HEK293 (cell line): ENCODE data around the gene CRACDL.
A peak's percentile ranks its signal among the peaks of the same experiment; 100 is the strongest.

Experiments used
- CTCF ChIA-PET: fragments of 350-600 bp; formaldehyde crosslinking; extraction: SDS; loops from one replicate; lab custom pipeline; 2021; ENCODE audit warnings: antibody characterized with exemption; lab: Yijun Ruan, JAX
- POLR2A ChIA-PET: fragments of 300-600 bp; formaldehyde crosslinking; extraction: SDS; loops from one replicate; lab custom pipeline; 2020; ENCODE audit warnings: antibody characterized with exemption, inconsistent platforms; lab: Yijun Ruan, JAX
- H3K27ac ChIP-seq: fragments of 200-500 bp; sonication (Bioruptor generic); 2 replicates; pipeline ENCODE4 v1.5.1; 2014; ENCODE audit warnings: low read depth, low read length, control low read depth, inconsistent platforms; ENCODE audit errors: extremely low read depth
- H3K36me3 ChIP-seq, 2 experiments: fragments of 200-500 bp in 1 of 2; sonication (Bioruptor generic) in 1 of 2; 1 replicate in 1 of 2; 2 replicates in 1 of 2; pipeline ENCODE4 v1.5.1; 2014 to 2017; ENCODE audit warnings: inconsistent platforms in 2 of 2, low read length in 2 of 2; ENCODE audit not compliant: control insufficient read depth in 2 of 2, insufficient read depth in 1 of 2
- H3K4me1 ChIP-seq: fragments of 200-500 bp; sonication (Bioruptor generic); 2 replicates; pipeline ENCODE4 v1.5.1; 2014; ENCODE audit warnings: mild to moderate bottlenecking, low read length, inconsistent platforms; ENCODE audit not compliant: control insufficient read depth, insufficient read depth
- H3K4me3 ChIP-seq: 2 replicates; pipeline ENCODE4 v1.5.1; 2011; ENCODE audit warnings: low read depth, mild to moderate bottlenecking, control low read depth, low read length, moderate library complexity
- H3K9me3 ChIP-seq: fragments of 200-500 bp; sonication (Bioruptor generic); 2 replicates; pipeline ENCODE4 v1.5.1; 2014; ENCODE audit warnings: low read depth, low read length, inconsistent platforms; ENCODE audit not compliant: control insufficient read depth, insufficient read depth
- IKZF3 ChIP-seq: fragments of 450-650 bp; IDR thresholded peaks from 2 replicates; pipeline ENCODE4 v1.5.0; 2018; ENCODE audit warnings: missing biosample characterization, mild to moderate bottlenecking, missing genetic modification characterization, moderate library complexity
- KLF1 ChIP-seq: fragments of 450-650 bp; formaldehyde crosslinking; IDR thresholded peaks from 2 replicates; pipeline ENCODE4 v1.5.1; 2016; ENCODE audit warnings: missing biosample characterization, missing genetic modification characterization
- KLF16 ChIP-seq: fragments of 450-650 bp; formaldehyde crosslinking; IDR thresholded peaks from 2 replicates; pipeline ENCODE4 v1.5.1; 2017; ENCODE audit warnings: missing biosample characterization, missing genetic modification characterization
- SETDB1 ChIP-seq: IDR thresholded peaks from one replicate; pipeline ENCODE4 v1.6.1; 2017; ENCODE audit warnings: mild to moderate bottlenecking, low read length, moderate library complexity, mixed read lengths; ENCODE audit not compliant: insufficient read length
- TRIM28 ChIP-seq: IDR thresholded peaks from 2 replicates; pipeline ENCODE4 v1.6.1; 2011; ENCODE audit warnings: low read length, control low read depth, borderline replicate concordance
- ZFP3 ChIP-seq: fragments of 450-650 bp; formaldehyde crosslinking; IDR thresholded peaks from 2 replicates; pipeline ENCODE4 v1.5.1; 2016; ENCODE audit warnings: low read depth, missing biosample characterization, missing genetic modification characterization
- ZNF248 ChIP-seq: fragments of 450-650 bp; formaldehyde crosslinking; IDR thresholded peaks from 2 replicates; pipeline ENCODE4 v1.5.1; 2017; ENCODE audit warnings: missing biosample characterization, missing genetic modification characterization
- ZNF266 ChIP-seq: fragments of 450-650 bp; formaldehyde crosslinking; IDR thresholded peaks from 2 replicates; pipeline ENCODE4 v1.5.1; 2016; ENCODE audit warnings: missing biosample characterization, missing genetic modification characterization, low read depth
- ZNF324 ChIP-seq: fragments of 450-650 bp; formaldehyde crosslinking; IDR thresholded peaks from 2 replicates; pipeline ENCODE4 v1.5.1; 2016; ENCODE audit warnings: missing biosample characterization, missing genetic modification characterization
- ZNF341 ChIP-seq: fragments of 450-650 bp; formaldehyde crosslinking; IDR thresholded peaks from 2 replicates; pipeline ENCODE4; 2016; ENCODE audit warnings: low read depth, missing biosample characterization, missing genetic modification characterization
- ZNF501 ChIP-seq: fragments of 450-650 bp; formaldehyde crosslinking; IDR thresholded peaks from 2 replicates; pipeline ENCODE4 v1.5.1; 2016; ENCODE audit warnings: missing biosample characterization, missing genetic modification characterization
- ZNF555 ChIP-seq: fragments of 450-650 bp; formaldehyde crosslinking; conservative IDR thresholded peaks from 2 replicates; pipeline ENCODE4 v1.5.1; 2017; ENCODE audit warnings: missing biosample characterization, mild to moderate bottlenecking, missing genetic modification characterization, inconsistent platforms
- ZNF558 ChIP-seq: fragments of 450-650 bp; formaldehyde crosslinking; IDR thresholded peaks from 2 replicates; pipeline ENCODE4 v1.5.1; 2016; ENCODE audit warnings: missing biosample characterization, missing genetic modification characterization
- ZNF677 ChIP-seq: fragments of 450-650 bp; IDR thresholded peaks from 2 replicates; pipeline ENCODE4 v1.5.0; 2018; ENCODE audit warnings: missing biosample characterization, mild to moderate bottlenecking, missing genetic modification characterization, moderate library complexity
- TF ChIP-seq, protein P1 (sequence below): fragments of 450-650 bp; formaldehyde crosslinking; IDR thresholded peaks from 2 replicates; pipeline ENCODE4 v1.5.1; 2016; ENCODE audit warnings: missing biosample characterization, missing genetic modification characterization
- TF ChIP-seq, protein P2 (sequence below): fragments of 450-650 bp; formaldehyde crosslinking; IDR thresholded peaks from 2 replicates; pipeline ENCODE4 v1.5.1; 2017; ENCODE audit warnings: missing biosample characterization, missing genetic modification characterization

Gene CRACDL

DNA sequence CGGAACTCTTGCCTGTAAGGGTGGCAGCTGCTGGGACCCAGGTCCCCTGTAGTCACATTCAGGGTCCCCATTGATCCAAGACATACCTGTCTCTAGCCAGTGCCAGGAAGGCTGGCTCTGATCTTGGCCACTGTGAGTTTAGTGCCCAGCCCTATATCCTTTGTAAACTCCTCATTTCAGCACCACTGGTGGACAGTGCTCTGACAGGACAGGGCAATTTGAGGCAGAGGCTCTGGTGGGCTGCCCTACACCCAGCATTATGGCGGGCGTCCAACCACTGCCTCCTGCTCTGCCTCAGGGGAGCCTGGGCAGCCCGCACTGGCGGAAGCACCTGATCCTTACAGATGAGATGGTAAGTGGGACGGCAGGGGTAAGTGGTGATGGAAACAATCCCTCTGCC lies 149.8 kb downstream of the CRACDL start:
- Histone ChIP-seq H3K36me3 (no peaks in the 10 kb centered on the region), H3K27ac (no peak overlapping the region), H3K4me1 (peaks cover 2% of the 10 kb centered on the region; the same call in 1 of the 2 replicates), H3K4me3 (no peak overlapping the region)
- CTCF ChIA-PET: no interaction called here
- no peak for TF ChIP-seq KLF1 (tag by site-specific recombination)
- TF ChIP-seq, protein P1, sequence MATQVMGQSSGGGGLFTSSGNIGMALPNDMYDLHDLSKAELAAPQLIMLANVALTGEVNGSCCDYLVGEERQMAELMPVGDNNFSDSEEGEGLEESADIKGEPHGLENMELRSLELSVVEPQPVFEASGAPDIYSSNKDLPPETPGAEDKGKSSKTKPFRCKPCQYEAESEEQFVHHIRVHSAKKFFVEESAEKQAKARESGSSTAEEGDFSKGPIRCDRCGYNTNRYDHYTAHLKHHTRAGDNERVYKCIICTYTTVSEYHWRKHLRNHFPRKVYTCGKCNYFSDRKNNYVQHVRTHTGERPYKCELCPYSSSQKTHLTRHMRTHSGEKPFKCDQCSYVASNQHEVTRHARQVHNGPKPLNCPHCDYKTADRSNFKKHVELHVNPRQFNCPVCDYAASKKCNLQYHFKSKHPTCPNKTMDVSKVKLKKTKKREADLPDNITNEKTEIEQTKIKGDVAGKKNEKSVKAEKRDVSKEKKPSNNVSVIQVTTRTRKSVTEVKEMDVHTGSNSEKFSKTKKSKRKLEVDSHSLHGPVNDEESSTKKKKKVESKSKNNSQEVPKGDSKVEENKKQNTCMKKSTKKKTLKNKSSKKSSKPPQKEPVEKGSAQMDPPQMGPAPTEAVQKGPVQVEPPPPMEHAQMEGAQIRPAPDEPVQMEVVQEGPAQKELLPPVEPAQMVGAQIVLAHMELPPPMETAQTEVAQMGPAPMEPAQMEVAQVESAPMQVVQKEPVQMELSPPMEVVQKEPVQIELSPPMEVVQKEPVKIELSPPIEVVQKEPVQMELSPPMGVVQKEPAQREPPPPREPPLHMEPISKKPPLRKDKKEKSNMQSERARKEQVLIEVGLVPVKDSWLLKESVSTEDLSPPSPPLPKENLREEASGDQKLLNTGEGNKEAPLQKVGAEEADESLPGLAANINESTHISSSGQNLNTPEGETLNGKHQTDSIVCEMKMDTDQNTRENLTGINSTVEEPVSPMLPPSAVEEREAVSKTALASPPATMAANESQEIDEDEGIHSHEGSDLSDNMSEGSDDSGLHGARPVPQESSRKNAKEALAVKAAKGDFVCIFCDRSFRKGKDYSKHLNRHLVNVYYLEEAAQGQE: peak; percentile 22; the same call in 1 of the 2 replicates
- TF ChIP-seq, all 188 proteins: peak for 1
- no peaks in the 10 kb centered on the region for H3K9me3 ChIP-seq
- POLR2A ChIA-PET: no interaction called here

DNA sequence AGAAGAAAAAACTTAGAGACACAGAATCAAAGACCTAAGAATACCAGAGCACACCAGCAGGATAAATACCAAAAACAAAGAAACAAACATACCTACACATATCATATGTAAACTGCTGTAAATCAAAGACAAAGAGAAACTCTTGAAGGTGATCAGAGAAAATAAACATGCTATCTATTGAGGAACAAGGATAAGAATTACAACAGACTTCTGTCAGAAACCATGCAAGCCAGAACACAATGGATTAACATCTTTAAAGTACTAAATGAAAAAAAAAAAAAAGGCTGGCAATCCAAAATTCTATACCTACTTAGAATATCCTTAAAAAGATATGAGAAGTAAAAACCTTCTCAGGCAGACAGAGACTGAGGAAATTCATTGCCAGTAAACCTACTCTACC lies 153.5 kb downstream of the CRACDL start:
- ChIA-PET POLR2A (no interaction called here), CTCF (no interaction called here)
- H3K36me3 ChIP-seq: no peaks in the 10 kb centered on the region

DNA sequence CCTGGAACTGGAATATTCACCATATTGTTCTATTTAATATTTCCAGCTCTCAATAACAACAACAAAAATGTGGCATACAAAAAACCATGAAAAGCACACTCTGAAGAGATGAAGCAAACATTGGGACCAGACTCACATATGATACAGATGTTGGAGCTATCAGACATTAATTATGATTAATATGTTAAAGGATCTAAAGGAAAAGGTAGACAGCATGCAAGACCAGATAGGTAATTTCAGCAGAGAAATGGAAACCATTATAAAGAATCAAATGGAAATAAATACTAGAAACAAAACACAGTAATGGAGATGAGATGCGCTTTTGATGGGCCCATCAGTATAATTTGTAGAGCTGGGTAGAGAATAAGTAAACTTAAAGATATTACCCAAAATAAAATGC lies 154.2 kb downstream of the CRACDL start:
- no peaks in the 10 kb centered on the region for H3K9me3 ChIP-seq
- H3K4me3 ChIP-seq: no peak overlapping the region
- CTCF ChIA-PET: interaction anchor here (0.9 kb wide), 1 partner anchor 367 kb away, joined by 3 read pairs; no protein-coding TSS in a partner anchor
- H3K27ac ChIP-seq: no peak overlapping the region
- no peaks in the 10 kb centered on the region for H3K4me1 ChIP-seq
- H3K36me3 ChIP-seq: no peaks in the 10 kb centered on the region
- POLR2A ChIA-PET: no interaction called here
- no peak for TF ChIP-seq IKZF3
- peak; percentile 82 for TF ChIP-seq SETDB1
- TF ChIP-seq ZNF266: no peak
- TF ChIP-seq, all 188 proteins: peak for 1

More for the DNA sequence above, 153.5 kb downstream of the CRACDL start:
- TF ChIP-seq ZNF555 (tag by site-specific recombination) (no peak), TRIM28 (0 out of 2 replicates have a peak, but pooled peaks have one; percentile 14), ZNF501 (tag by site-specific recombination) (no peak)
- Histone ChIP-seq H3K27ac (no peak overlapping the region), H3K4me1 (peaks cover under 1% of the 10 kb centered on the region; the same call in 1 of the 2 replicates), H3K4me3 (no peak overlapping the region), H3K9me3 (no peaks in the 10 kb centered on the region)

DNA sequence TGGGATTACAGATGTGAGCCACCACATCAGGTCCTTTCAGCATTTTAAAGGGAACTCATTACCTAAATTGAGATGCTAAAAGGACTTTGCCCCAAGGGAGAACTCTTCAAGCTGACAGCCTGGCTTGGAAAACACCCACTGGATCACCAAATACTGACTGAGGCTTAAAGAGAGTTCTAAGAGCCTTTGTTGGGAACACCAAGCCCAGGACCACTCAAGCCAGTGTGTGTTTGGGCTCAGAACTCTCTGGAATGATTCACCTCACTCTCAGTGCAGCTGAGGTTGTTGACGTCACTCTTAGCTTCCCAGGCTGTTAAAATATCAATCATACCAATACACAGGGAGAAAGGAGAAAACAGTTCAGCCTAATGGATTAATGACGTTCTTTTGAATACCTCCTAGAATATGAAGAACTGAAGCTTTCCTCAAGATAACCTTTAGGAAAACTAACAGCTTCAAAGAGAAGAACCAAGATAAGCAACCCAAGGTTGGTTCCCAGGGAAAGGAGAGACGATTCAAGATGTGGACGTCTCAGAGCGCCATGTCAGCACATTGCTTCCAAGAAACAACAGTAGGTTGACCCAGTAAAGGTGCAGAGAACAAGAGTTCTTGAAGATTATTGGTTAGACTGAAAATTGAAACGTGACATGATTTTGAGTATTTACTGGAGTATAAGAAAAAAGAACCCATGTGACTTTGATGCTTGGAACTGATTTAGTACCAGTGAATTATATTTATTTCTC lies 157.1 kb downstream of the CRACDL start:
- no peaks in the 10 kb centered on the region for H3K4me1 ChIP-seq
- H3K36me3 ChIP-seq: no peaks in the 10 kb centered on the region
- no peaks in the 10 kb centered on the region for H3K9me3 ChIP-seq
- ChIA-PET CTCF (no interaction called here), POLR2A (no interaction called here)
- no peak overlapping the region for H3K27ac ChIP-seq
- TF ChIP-seq ZNF248 (no peak), ZNF324 (tag by site-specific recombination) (no peak), KLF16 (tag by site-specific recombination) (no peak), ZNF677 (tag by site-specific recombination) (no peak), ZNF558 (tag by site-specific recombination) (no peak), ZNF341 (tag by site-specific recombination) (no peak), ZFP3 (tag by site-specific recombination) (no peak)
- TF ChIP-seq, protein P2, sequence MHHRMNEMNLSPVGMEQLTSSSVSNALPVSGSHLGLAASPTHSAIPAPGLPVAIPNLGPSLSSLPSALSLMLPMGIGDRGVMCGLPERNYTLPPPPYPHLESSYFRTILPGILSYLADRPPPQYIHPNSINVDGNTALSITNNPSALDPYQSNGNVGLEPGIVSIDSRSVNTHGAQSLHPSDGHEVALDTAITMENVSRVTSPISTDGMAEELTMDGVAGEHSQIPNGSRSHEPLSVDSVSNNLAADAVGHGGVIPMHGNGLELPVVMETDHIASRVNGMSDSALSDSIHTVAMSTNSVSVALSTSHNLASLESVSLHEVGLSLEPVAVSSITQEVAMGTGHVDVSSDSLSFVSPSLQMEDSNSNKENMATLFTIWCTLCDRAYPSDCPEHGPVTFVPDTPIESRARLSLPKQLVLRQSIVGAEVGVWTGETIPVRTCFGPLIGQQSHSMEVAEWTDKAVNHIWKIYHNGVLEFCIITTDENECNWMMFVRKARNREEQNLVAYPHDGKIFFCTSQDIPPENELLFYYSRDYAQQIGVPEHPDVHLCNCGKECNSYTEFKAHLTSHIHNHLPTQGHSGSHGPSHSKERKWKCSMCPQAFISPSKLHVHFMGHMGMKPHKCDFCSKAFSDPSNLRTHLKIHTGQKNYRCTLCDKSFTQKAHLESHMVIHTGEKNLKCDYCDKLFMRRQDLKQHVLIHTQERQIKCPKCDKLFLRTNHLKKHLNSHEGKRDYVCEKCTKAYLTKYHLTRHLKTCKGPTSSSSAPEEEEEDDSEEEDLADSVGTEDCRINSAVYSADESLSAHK (tag by site-specific recombination): no peak
- no peak overlapping the region for H3K4me3 ChIP-seq
